ENCODE results near the gene TCHHL1. TPM values are rescaled to one million over a fixed set of nuclear protein-coding genes. Genes with fewer than 3 reads are reported as not detected.
"Not testable (repeated sequence)": the region's sequence is repeated elsewhere in the genome, so short reads cannot be mapped to it uniquely, and the experiment has no call there.

The TCHHL1 gene
- total RNA-seq, 1 donor from 2014 or later = not detected

GRCh38 chr1:152104854-152105253 lies 16.0 kb upstream of the TCHHL1 start:
- no peak for ATAC-seq

DNA sequence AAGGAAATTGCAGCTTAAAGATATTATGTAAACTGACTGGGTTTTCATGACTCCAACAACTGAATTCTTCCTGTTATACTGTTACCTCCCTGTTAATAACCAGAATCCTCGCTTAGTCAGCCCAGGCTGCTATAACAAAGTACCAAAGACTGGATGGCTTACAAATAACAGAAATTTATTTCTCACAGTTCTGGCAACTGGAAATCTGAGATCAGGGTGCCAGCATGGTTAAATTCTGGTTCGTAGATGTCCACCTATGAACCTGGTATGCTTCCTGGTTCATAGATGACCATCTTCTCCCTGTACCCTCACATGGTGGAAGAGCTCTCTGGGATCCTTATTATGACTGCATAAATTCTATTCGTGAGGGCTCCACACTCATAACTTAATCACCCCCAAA lies 8.1 kb upstream of the TCHHL1 start:
- no peak for DNase-seq
- intact Hi-C loops (cut with micrococcal nuclease) = no loop called here
- ATAC-seq = no peak

More at GRCh38 chr1:152104854-152105253, 16.0 kb upstream of the TCHHL1 start:
- intact Hi-C loops (cut with micrococcal nuclease) = no loop called here
- DNase-seq = no peak

DNA sequence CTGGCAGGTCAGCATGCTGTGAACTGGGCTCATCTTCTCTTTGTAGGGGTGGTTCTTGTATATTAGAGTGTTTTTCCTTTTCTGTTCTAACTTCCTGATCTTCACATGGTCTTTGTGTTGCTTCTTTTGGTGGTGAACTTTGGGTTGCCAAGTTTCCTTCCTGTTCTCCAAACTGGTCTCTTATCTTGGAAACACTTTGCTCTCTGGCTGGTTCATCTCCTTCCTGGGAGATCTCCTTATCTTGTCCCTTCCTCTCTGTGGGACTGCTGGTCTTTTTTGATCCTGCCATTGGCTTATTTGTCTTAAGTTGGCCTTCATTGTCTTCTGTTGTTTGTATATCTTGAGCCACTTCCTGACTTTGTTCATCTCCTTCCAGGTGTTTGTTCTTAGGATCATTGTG lies 2.1 kb downstream of the TCHHL1 start:
- ATAC-seq = no peak
- no peak for DNase-seq
- intact Hi-C loops (cut with micrococcal nuclease) = no loop called here

GRCh38 chr1:152084853-152085252 lies 4.0 kb downstream of the TCHHL1 start:
- DNase-seq (no peak), ATAC-seq (no peak)
- intact Hi-C loops (cut with micrococcal nuclease) = no loop called here

DNA sequence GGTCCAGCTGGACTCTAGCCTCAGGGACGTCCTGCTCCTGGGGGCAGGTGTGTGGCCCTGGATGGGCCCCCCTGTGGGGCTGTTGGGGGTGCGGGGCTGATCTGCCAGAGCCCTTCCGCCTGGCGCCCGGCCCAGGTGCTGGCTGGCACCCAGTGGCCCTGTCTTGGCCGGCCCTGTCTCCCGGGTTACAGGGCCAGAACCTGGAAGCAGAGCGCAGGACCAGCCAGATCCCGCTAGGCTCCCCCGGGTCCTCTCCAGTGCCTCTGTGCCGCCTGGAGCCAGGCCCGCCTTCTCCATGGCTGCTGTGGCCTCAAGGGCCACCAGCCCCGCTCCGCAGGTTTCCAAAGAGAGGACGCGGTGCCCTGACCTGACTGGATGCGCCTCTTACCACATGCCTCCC lies 7.8 kb downstream of the TCHHL1 start:
- intact Hi-C loops (cut with micrococcal nuclease); DNase-seq; ATAC-seq: not testable (repeated sequence)

GRCh38 chr1:152080494-152080893 lies 8.4 kb downstream of the TCHHL1 start:
- DNase-seq; intact Hi-C loops (cut with micrococcal nuclease); ATAC-seq: not testable (repeated sequence)

DNA sequence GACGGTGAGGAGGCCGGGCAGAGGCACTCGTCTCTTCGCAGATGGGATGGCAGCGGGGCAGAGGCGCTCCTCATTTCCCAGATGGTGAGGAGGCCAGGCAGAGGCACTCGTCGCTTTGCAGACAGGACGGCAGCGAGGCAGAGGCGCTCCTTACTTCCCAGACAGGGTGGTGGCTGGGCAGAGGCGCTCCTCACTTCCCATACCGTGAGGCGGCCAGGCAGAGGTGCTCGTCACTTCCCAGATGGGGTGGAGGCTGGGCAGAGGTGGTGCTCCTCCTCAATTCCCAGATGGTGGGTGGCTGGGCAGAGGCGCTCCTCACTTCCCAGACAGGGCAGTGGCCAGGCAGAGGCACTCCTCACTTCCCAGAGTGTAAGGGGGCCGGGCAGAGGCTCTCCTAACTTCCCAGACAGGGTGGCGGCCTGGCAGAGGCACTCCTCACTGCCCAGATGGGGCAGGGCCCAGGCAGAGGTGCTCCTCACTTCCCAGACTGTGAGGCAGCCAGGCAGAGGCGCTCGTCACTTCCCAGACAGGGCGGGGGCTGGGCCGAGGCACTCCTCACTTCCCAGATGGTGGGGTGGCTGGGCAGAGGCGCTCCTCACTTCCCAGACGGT lies 9.9 kb downstream of the TCHHL1 start:
- ATAC-seq (no peak), DNase-seq (no peak)
- intact Hi-C loops (cut with micrococcal nuclease) = no loop called here

- ATAC-seq = no peak
These were observed 16.6 kb downstream of the TCHHL1 start for GRCh38 chr1:152072311-152072710.

GRCh38 chr1:152071123-152071522 lies 17.7 kb downstream of the TCHHL1 start:
- DNase-seq = no peak
- intact Hi-C loops (cut with micrococcal nuclease) = no loop called here
- no peak for ATAC-seq

More at GRCh38 chr1:152072311-152072710, 16.6 kb downstream of the TCHHL1 start:
- intact Hi-C loops (cut with micrococcal nuclease) = no loop called here
- DNase-seq = no peak

DNA sequence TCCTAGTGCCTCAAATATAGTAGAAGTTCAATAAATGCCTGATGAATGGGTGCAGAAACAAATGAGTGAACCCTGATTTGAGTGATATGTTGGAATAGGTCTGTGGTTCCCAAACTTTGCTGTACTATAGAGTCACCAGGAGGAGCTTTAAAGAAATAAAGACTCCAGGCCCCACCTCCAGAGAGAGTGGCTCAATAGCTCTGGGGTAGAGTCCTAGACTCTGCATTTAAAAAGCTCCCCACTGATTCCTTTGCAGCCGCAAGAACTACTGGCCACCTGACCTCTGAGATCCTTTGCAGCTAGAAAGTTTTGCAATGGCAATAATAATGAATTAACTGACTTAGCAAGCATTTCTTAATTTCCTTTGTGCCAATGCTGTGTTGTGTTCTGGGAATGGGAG lies 20.9 kb downstream of the TCHHL1 start:
- no peak for ATAC-seq
- intact Hi-C loops (cut with micrococcal nuclease) = no loop called here
- DNase-seq = no peak

GRCh38 chr1:152067150-152067549 lies 21.7 kb downstream of the TCHHL1 start:
- DNase-seq (no peak), ATAC-seq (no peak)
- intact Hi-C loops (cut with micrococcal nuclease) = no loop called here

DNA sequence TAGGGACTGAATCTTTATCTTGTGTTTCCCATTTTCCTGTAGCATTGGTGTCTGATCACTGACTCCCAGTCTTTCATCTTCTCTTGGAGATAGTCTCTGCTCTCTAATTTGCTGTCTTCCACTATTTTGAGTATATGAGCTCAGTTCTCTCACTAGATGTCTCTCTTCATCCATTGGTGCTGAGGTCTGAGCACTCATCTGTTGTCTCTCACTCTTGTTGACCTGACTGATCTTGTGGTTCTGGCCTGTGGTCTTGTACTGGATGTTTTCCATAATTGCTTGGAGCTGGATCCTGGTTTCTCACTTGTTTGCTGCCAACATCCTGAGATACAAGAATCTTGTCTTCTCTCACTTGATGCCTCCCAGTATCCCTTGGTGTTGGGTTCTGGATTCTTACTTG lies 26.9 kb downstream of the TCHHL1 start:
- intact Hi-C loops (cut with micrococcal nuclease) = no loop called here
- ATAC-seq (no peak), DNase-seq (no peak)

DNA sequence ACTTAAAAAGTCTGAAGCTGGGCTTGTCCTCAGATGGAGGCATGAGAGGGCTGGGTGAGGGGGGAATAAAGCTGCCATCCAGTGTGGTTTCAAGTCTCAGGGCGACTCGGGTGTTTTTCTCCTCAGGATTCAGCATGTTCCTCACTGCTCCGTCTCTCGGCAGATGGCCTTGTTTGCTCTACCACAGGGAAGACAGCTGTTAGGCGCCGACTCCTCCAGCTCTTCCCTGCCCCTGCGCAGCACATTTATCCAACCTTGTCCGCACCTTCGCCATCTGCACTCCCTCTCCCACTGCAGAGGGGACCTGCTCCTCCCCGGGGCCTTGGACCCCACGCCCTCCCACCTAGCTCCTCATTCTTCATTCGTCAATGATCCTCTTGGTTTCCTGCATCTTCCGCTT lies 35.5 kb downstream of the TCHHL1 start:
- intact Hi-C loops (cut with micrococcal nuclease) = loop anchor here (5.0 kb wide), 1 partner anchor 404 kb away; no protein-coding TSS in a partner anchor
- ATAC-seq (no peak), DNase-seq (no peak)

GRCh38 chr1:152052606-152053005 lies 36.3 kb downstream of the TCHHL1 start:
- ATAC-seq (peak; percentile 54), DNase-seq (peak; percentile 88)
- intact Hi-C loops (cut with micrococcal nuclease) = loop anchor here (5.0 kb wide), 1 partner anchor 405 kb away; no protein-coding TSS in a partner anchor

- ATAC-seq = no peak
- DNase-seq = no peak
- intact Hi-C loops (cut with micrococcal nuclease) = loop anchor here (5.0 kb wide), 1 partner anchor 406 kb away; no protein-coding TSS in a partner anchor
These were observed 37.8 kb downstream of the TCHHL1 start for GRCh38 chr1:152050886-152051675.

- no peak for DNase-seq
- intact Hi-C loops (cut with micrococcal nuclease) = loop anchor here (2.0 to 5.0 kb wide), 2 partner anchors 135 to 408 kb away; no protein-coding TSS in a partner anchor
- ATAC-seq = no peak
These were observed 39.4 kb downstream of the TCHHL1 start for GRCh38 chr1:152049291-152050083.

GRCh38 chr1:152048416-152049009 lies 40.4 kb downstream of the TCHHL1 start:
- intact Hi-C loops (cut with micrococcal nuclease) = loop anchor here (2.0 kb wide), 1 partner anchor 136 kb away; no protein-coding TSS in a partner anchor
- ATAC-seq (peak; percentile 35), DNase-seq (peak; percentile 67)

GRCh38 chr1:152047730-152048415 lies 41.0 kb downstream of the TCHHL1 start:
- intact Hi-C loops (cut with micrococcal nuclease) = loop anchor here (2.0 kb wide), 1 partner anchor 137 kb away; no protein-coding TSS in a partner anchor
- DNase-seq (peak; percentile 92), ATAC-seq (peak; percentile 95)

DNA sequence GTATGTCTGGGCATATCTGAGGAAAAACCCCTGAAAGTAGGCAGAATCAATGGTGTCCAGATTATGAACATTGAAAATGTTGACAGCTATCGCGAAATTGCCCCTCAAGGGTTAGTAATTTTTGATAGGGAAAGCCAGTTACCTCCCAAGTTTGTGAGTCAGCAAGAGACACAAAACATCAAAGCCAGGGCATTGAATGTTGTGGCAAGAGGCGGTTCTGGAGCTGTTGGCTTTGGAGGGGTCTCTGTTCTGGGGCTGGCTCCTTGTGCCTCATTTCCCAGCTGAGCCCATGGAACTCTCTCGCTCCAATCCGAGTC lies 41.5 kb downstream of the TCHHL1 start:
- ATAC-seq (no peak), DNase-seq (no peak)
- intact Hi-C loops (cut with micrococcal nuclease) = no loop called here
